Measurements from ENCODE around the gene MACROH2A1.

MACROH2A1 gene

DNA sequence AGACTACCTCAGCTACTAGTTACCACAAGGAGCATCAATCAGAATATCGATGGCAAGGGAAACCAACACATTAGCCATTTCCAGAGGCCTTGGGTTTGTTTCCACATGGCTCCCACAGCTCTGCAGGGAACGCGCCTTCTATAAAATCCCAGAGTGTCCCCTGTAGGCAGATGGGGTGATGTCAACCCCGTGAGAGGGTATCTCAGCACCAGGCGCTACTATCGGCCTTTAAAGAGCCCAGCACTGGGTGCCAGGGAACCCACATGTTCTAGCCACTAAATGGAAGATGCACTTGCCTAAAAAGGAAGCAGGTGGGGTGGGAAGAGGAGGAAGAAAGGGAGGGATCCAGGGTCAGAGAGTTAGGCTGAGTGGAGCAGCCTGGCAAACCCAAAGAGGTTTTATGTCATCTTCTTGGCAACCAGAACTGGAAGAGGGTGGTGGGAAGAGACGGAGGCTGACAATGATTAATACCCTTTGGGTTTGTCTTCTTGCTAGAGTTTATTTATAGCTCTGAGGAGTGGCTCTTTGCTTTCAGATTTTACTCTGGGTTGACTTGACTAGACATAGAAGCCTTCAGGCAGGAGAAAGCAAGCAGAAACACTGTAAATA, 19.9 kb downstream of the MACROH2A1 start:
- Histone ChIP-seq H3K27me3 (ENCODE audit: control insufficient read depth, low read length) (no peaks in the 10 kb centered on the region), H4K20me1 (ENCODE audit: control insufficient read depth, insufficient read depth, low read depth, low read length) (peaks cover 21% of the 10 kb centered on the region), H3F3A (ENCODE audit: control insufficient read depth, insufficient read depth) (no peaks in the 10 kb centered on the region), H3K4me1 (ENCODE audit: control insufficient read depth, low read length) (no peaks in the 10 kb centered on the region), H3K79me2 (ENCODE audit: control insufficient read depth, low read length) (peaks cover 98% of the 10 kb centered on the region), H3K9me3 (ENCODE audit: control insufficient read depth, insufficient read depth, low read length) (no peaks in the 10 kb centered on the region), H3K4me3 (ENCODE audit: low read length) (no peak overlapping the region), H3K27ac (ENCODE audit: low read depth, low read length) (no peak overlapping the region), H3K4me2 (ENCODE audit: low read length) (no peak overlapping the region), H3K36me3 (ENCODE audit: control insufficient read depth, low read length) (peaks cover 96% of the 10 kb centered on the region), H3K9me2 (replicated peaks; ENCODE audit: control insufficient read depth, low read length) (no peaks in the 10 kb centered on the region)
- TF ChIP-seq, protein P1, sequence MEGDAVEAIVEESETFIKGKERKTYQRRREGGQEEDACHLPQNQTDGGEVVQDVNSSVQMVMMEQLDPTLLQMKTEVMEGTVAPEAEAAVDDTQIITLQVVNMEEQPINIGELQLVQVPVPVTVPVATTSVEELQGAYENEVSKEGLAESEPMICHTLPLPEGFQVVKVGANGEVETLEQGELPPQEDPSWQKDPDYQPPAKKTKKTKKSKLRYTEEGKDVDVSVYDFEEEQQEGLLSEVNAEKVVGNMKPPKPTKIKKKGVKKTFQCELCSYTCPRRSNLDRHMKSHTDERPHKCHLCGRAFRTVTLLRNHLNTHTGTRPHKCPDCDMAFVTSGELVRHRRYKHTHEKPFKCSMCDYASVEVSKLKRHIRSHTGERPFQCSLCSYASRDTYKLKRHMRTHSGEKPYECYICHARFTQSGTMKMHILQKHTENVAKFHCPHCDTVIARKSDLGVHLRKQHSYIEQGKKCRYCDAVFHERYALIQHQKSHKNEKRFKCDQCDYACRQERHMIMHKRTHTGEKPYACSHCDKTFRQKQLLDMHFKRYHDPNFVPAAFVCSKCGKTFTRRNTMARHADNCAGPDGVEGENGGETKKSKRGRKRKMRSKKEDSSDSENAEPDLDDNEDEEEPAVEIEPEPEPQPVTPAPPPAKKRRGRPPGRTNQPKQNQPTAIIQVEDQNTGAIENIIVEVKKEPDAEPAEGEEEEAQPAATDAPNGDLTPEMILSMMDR (IDR thresholded peaks at IDR 0.05; ENCODE audit: low read depth, low read length, poor library complexity, severe bottlenecking), result no peak
- no peak for TF ChIP-seq EZH2phosphoT487 (IDR thresholded peaks at IDR 0.05; ENCODE audit: borderline replicate concordance, low read length)

DNA sequence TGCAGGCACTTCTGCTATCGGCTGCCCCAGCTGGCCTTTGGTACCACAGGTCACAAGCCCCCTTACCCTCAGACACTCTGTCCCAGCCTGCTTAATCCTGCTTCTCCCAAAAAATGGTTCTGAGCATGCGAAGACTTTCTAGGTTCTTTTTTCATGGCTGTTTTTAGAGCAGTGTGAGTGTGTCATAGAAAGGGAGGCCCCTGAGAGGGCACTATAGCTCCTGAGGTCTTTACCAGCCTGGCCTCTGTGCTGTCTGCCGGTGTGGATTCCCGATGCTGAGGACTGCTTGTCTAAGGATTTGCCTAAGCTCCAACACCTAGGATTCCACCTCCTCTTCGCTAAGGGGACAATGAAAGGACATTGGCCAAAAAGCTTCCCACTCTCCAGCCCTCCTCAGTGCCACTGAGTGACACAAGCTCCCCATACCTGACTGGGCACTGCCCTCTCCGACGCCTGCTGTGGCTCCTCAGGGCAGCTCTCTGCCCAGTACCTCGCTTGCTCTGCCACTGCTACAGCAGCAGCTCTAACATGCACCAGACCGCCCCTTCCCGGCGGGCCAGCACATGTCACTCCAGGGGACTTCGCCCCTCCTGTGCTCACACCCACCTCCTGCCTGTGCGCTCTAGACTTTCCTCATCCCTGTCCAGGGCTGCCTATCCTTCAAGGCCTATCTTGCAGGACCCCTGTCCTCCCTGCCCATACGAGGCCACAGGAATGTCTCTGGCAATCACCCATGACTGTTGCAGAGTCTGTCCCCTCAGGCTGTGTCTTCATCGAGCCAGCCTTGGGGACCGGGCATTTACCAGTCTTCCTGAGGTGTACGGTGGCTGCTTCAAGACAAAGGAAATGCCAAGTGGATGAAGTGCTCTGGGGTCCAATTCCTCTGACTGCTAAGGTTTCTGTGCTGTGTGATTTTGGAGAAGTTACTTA, 21.0 kb downstream of the MACROH2A1 start:
- no peak overlapping the region for H3K4me2 ChIP-seq (ENCODE audit: low read length)
- H3K36me3 ChIP-seq (ENCODE audit: control insufficient read depth, low read length), result peaks cover 98% of the 10 kb centered on the region
- H4K20me1 ChIP-seq (ENCODE audit: control insufficient read depth, insufficient read depth, low read depth, low read length), result peaks cover 21% of the 10 kb centered on the region
- H3K4me3 ChIP-seq (ENCODE audit: low read length), result no peak overlapping the region
- H3K4me1 ChIP-seq (ENCODE audit: control insufficient read depth, low read length), result no peaks in the 10 kb centered on the region
- no peaks in the 10 kb centered on the region for H3F3A ChIP-seq (ENCODE audit: control insufficient read depth, insufficient read depth)
- H3K9me2 ChIP-seq (replicated peaks; ENCODE audit: control insufficient read depth, low read length), result no peaks in the 10 kb centered on the region
- no peaks in the 10 kb centered on the region for H3K9me3 ChIP-seq (ENCODE audit: control insufficient read depth, insufficient read depth, low read length)
- no peak overlapping the region for H3K27ac ChIP-seq (ENCODE audit: low read depth, low read length)
- TF ChIP-seq, protein P1 (IDR thresholded peaks at IDR 0.05; ENCODE audit: low read depth, low read length, poor library complexity, severe bottlenecking), result no peak
- TF ChIP-seq EZH2phosphoT487 (IDR thresholded peaks at IDR 0.05; ENCODE audit: borderline replicate concordance, low read length), result no peak
- H3K27me3 ChIP-seq (ENCODE audit: control insufficient read depth, low read length), result no peaks in the 10 kb centered on the region
- H3K79me2 ChIP-seq (ENCODE audit: control insufficient read depth, low read length), result peaks cover 98% of the 10 kb centered on the region

DNA sequence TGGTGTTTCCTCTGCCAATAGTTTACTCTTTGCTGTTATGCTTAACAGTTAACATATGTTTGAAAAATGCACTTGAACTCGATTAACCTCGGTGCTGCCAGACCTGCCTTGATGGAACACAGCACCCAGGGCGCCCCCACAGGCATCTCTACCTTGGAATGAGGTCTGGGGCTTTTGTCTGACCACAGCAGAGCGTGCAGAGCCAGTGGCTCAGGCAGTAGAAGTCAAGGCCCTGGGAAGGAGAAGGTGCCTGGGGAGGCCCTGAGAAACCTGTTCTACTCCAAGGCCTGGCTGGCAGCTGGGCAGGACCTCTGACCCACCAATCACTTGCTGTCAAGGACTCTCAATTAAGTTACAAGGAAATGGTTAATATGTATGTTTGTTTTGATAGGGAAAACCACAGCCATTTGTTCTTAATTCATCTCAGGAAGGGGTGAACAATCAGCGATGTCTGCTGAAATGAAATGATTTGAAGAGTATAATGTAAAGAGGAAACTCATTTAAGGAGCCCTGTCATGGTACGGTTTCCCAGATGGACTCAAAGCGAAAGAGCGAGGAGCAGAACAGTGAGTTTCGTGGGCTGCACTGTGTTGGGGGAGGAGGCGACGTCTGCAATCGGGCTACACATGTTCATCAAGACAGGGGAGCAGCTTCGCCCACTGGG, 21.9 kb downstream of the MACROH2A1 start:
- H3F3A ChIP-seq (ENCODE audit: control insufficient read depth, insufficient read depth), result no peaks in the 10 kb centered on the region
- no peaks in the 10 kb centered on the region for H3K4me1 ChIP-seq (ENCODE audit: control insufficient read depth, low read length)
- no peak overlapping the region for H3K4me2 ChIP-seq (ENCODE audit: low read length)
- no peak overlapping the region for H3K4me3 ChIP-seq (ENCODE audit: low read length)
- no peak for TF ChIP-seq EZH2phosphoT487 (IDR thresholded peaks at IDR 0.05; ENCODE audit: borderline replicate concordance, low read length)
- TF ChIP-seq, protein P1 (IDR thresholded peaks at IDR 0.05; ENCODE audit: low read depth, low read length, poor library complexity, severe bottlenecking), result no peak
- H3K27me3 ChIP-seq (ENCODE audit: control insufficient read depth, low read length), result no peaks in the 10 kb centered on the region
- peaks cover 98% of the 10 kb centered on the region for H3K36me3 ChIP-seq (ENCODE audit: control insufficient read depth, low read length)
- H4K20me1 ChIP-seq (ENCODE audit: control insufficient read depth, insufficient read depth, low read depth, low read length), result peaks cover 18% of the 10 kb centered on the region
- H3K27ac ChIP-seq (ENCODE audit: low read depth, low read length), result no peak overlapping the region
- H3K9me2 ChIP-seq (replicated peaks; ENCODE audit: control insufficient read depth, low read length), result no peaks in the 10 kb centered on the region
- peaks cover 98% of the 10 kb centered on the region for H3K79me2 ChIP-seq (ENCODE audit: control insufficient read depth, low read length)
- no peaks in the 10 kb centered on the region for H3K9me3 ChIP-seq (ENCODE audit: control insufficient read depth, insufficient read depth, low read length)
